Measurements from ENCODE around the gene PEAK1.

PEAK1 gene

GRCh38 chr15:77311618-77312398, 108.1 kb downstream of the PEAK1 start:
- no peak overlapping the region for H3K4me3 ChIP-seq (ENCODE audit: low read length)
- DNase-seq (ENCODE audit: low read depth), result no peak
- no peak for TF ChIP-seq CTCF (conservative IDR thresholded peaks at IDR 0.05; ENCODE audit: low read depth, low read length)

- no peak for TF ChIP-seq CTCF (conservative IDR thresholded peaks at IDR 0.05; ENCODE audit: low read depth, low read length)
- H3K4me3 ChIP-seq (ENCODE audit: low read length), result no peak overlapping the region
- DNase-seq (ENCODE audit: low read depth), result no peak
Measured at GRCh38 chr15:77311020-77311419, 108.9 kb downstream of the PEAK1 start.

GRCh38 chr15:77309392-77309791, 110.5 kb downstream of the PEAK1 start:
- TF ChIP-seq CTCF (conservative IDR thresholded peaks at IDR 0.05; ENCODE audit: low read depth, low read length), result no peak

GRCh38 chr15:77305953-77306352, 114.0 kb downstream of the PEAK1 start:
- no peak for TF ChIP-seq CTCF (conservative IDR thresholded peaks at IDR 0.05; ENCODE audit: low read depth, low read length)
- H3K4me3 ChIP-seq (ENCODE audit: low read length), result no peak overlapping the region
- no peak for DNase-seq (ENCODE audit: low read depth)

More at GRCh38 chr15:77309392-77309791, 110.5 kb downstream of the PEAK1 start:
- H3K4me3 ChIP-seq (ENCODE audit: low read length), result no peak overlapping the region
- DNase-seq (ENCODE audit: low read depth), result no peak

GRCh38 chr15:77296773-77297337, 123.0 kb downstream of the PEAK1 start:
- TF ChIP-seq CTCF (conservative IDR thresholded peaks at IDR 0.05; ENCODE audit: low read depth, low read length), result no peak
- H3K4me3 ChIP-seq (ENCODE audit: low read length), result no peak overlapping the region
- DNase-seq (ENCODE audit: low read depth), result no peak

GRCh38 chr15:77295446-77295845, 124.5 kb downstream of the PEAK1 start:
- TF ChIP-seq CTCF (conservative IDR thresholded peaks at IDR 0.05; ENCODE audit: low read depth, low read length), result no peak
- no peak for DNase-seq (ENCODE audit: low read depth)

More at GRCh38 chr15:77295446-77295845, 124.5 kb downstream of the PEAK1 start:
- no peak overlapping the region for H3K4me3 ChIP-seq (ENCODE audit: low read length)
